Activated T-helper 1 cell treated with anti-CD3 and anti-CD28 coated beads, Interleukin-12 subunit alpha, Interleukin-12 subunit beta, Interleukin-2, Interleukin-4 antibody, amounts not matched to agents 30 ng/mL and 10 ng/mL and 1 ng/mL, durations not matched to agents 14 hours and 24 hours and 36 hours (primary cell): ENCODE results near the gene CYP1A1. TPM values are rescaled to one million over a fixed set of nuclear protein-coding genes. Genes with fewer than 3 reads are reported as not detected.
"Not testable (repeated sequence)": the region's sequence is repeated elsewhere in the genome, so short reads cannot be mapped to it uniquely, and the experiment has no call there.

ENCODE experiments used
- DNase-seq: peaks from one replicate; pipeline ENCODE4 v3.0.0; 2021; ENCODE audit warnings: low spot score
- H3K27ac Mint-ChIP-seq: one replicate; pipeline ENCODE4 v1.8.0; 2021; ENCODE audit warnings: mild to moderate bottlenecking, mixed read lengths
- H3K27me3 Mint-ChIP-seq: one replicate; pipeline ENCODE4 v1.8.0; 2022; ENCODE audit warnings: mild to moderate bottlenecking, moderate library complexity, mixed read lengths; ENCODE audit not compliant: insufficient read depth
- H3K36me3 Mint-ChIP-seq: one replicate; pipeline ENCODE4 v1.8.0; 2021; ENCODE audit warnings: low read depth, mixed read lengths
- H3K4me1 Mint-ChIP-seq: one replicate; pipeline ENCODE4 v1.8.0; 2021; ENCODE audit warnings: low read depth, mixed read lengths
- H3K4me3 Mint-ChIP-seq: one replicate; pipeline ENCODE4 v1.8.0; 2021; ENCODE audit warnings: mild to moderate bottlenecking, moderate library complexity, mixed read lengths
- H3K9me3 Mint-ChIP-seq: one replicate; pipeline ENCODE4 v1.8.0; 2021; ENCODE audit warnings: mixed read lengths
- intact Hi-C: fragments of 100-400 bp; cut with micrococcal nuclease; formaldehyde crosslinking; loops from one replicate; pipeline ENCODE4 v1.15.1; 2024
- total RNA-seq: library from RNA; stranded (reverse); gene quantifications from 2 replicates; pipeline ENCODE4 v1.2.3, GENCODE V29; 2022

CYP1A1 gene
- total RNA-seq, 1 donor from 2014 or later: 0.29 TPM

- Mint-ChIP-seq H3K4me3 (no peak overlapping the region), H3K36me3 (no peaks in the 10 kb centered on the region), H3K27me3 (peaks cover 4% of the 10 kb centered on the region), H3K27ac (no peak overlapping the region), H3K4me1 (no peaks in the 10 kb centered on the region), H3K9me3 (no peaks in the 10 kb centered on the region)
- intact Hi-C loops: no loop called here
- DNase-seq: no peak
Measured at GRCh38 chr15:74754593-74755215, 29.4 kb upstream of the CYP1A1 start.

- no peak for DNase-seq
- H3K4me3 Mint-ChIP-seq: no peak overlapping the region
- no peak overlapping the region for H3K27ac Mint-ChIP-seq
- intact Hi-C loops: no loop called here
- H3K36me3 Mint-ChIP-seq: no peaks in the 10 kb centered on the region
- no peaks in the 10 kb centered on the region for H3K27me3 Mint-ChIP-seq
- H3K4me1 Mint-ChIP-seq: no peaks in the 10 kb centered on the region
- no peaks in the 10 kb centered on the region for H3K9me3 Mint-ChIP-seq
Measured at GRCh38 chr15:74752531-74752930, 27.2 kb upstream of the CYP1A1 start.

- no peaks in the 10 kb centered on the region for H3K36me3 Mint-ChIP-seq
- intact Hi-C loops: no loop called here
- H3K4me3 Mint-ChIP-seq: no peak overlapping the region
- no peaks in the 10 kb centered on the region for H3K9me3 Mint-ChIP-seq
- no peak overlapping the region for H3K27ac Mint-ChIP-seq
- H3K27me3 Mint-ChIP-seq: peaks cover 2% of the 10 kb centered on the region
- H3K4me1 Mint-ChIP-seq: no peaks in the 10 kb centered on the region
- no peak for DNase-seq
Measured at GRCh38 chr15:74752011-74752410, 26.7 kb upstream of the CYP1A1 start.

- Mint-ChIP-seq H3K9me3 (no peaks in the 10 kb centered on the region), H3K4me3 (no peak overlapping the region), H3K4me1 (no peaks in the 10 kb centered on the region), H3K27ac (no peak overlapping the region), H3K36me3 (no peaks in the 10 kb centered on the region), H3K27me3 (peaks cover 4% of the 10 kb centered on the region)
- no peak for DNase-seq
- intact Hi-C loops: no loop called here
Measured at GRCh38 chr15:74750751-74751150, 25.4 kb upstream of the CYP1A1 start.

GRCh38 chr15:74749832-74750231 is 24.5 kb upstream of the CYP1A1 start:
- Mint-ChIP-seq H3K4me3 (no peak overlapping the region), H3K4me1 (no peaks in the 10 kb centered on the region), H3K9me3 (no peaks in the 10 kb centered on the region), H3K27me3 (peaks cover 4% of the 10 kb centered on the region), H3K36me3 (no peaks in the 10 kb centered on the region), H3K27ac (no peak overlapping the region)
- intact Hi-C loops: no loop called here
- DNase-seq: no peak

GRCh38 chr15:74748322-74748946 is 23.1 kb upstream of the CYP1A1 start, which contains the start of gene CYP1A2:
Gene CYP1A2, plus strand, starts transcription at chr15:74748845. Its CDS starts 894 bp downstream, at chr15:74749739.
- H3K4me1 Mint-ChIP-seq: no peaks in the 10 kb centered on the region
- DNase-seq: no peak
- H3K27ac Mint-ChIP-seq: no peak within 1 kb of the TSS
- intact Hi-C loops: no loop called here
- no peaks in the 10 kb centered on the region for H3K36me3 Mint-ChIP-seq
- no peak within 1 kb of the TSS for H3K4me3 Mint-ChIP-seq
- H3K27me3 Mint-ChIP-seq: peaks cover 4% of the 10 kb centered on the region
- H3K9me3 Mint-ChIP-seq: no peaks in the 10 kb centered on the region

GRCh38 chr15:74746389-74746788 is 21.1 kb upstream of the CYP1A1 start:
- intact Hi-C loops: no loop called here
- H3K27me3 Mint-ChIP-seq: peaks cover 4% of the 10 kb centered on the region
- H3K4me1 Mint-ChIP-seq: no peaks in the 10 kb centered on the region
- DNase-seq: no peak
- H3K36me3 Mint-ChIP-seq: no peaks in the 10 kb centered on the region
- peaks cover 7% of the 10 kb centered on the region for H3K9me3 Mint-ChIP-seq
- no peak overlapping the region for H3K4me3 Mint-ChIP-seq
- H3K27ac Mint-ChIP-seq: no peak overlapping the region

GRCh38 chr15:74742422-74742821 is 17.1 kb upstream of the CYP1A1 start:
- DNase-seq: no peak
- Mint-ChIP-seq H3K4me1 (peaks cover 6% of the 10 kb centered on the region), H3K27ac (no peak overlapping the region), H3K36me3 (no peaks in the 10 kb centered on the region), H3K27me3 (peaks cover 4% of the 10 kb centered on the region), H3K9me3 (peaks cover 15% of the 10 kb centered on the region), H3K4me3 (no peak overlapping the region)
- intact Hi-C loops: no loop called here

GRCh38 chr15:74738239-74738638 is 12.9 kb upstream of the CYP1A1 start:
- H3K4me1 Mint-ChIP-seq, H3K36me3 Mint-ChIP-seq, DNase-seq, H3K4me3 Mint-ChIP-seq, H3K27ac Mint-ChIP-seq, H3K27me3 Mint-ChIP-seq, intact Hi-C loops: not testable (repeated sequence)
- peaks cover 19% of the 10 kb centered on the region for H3K9me3 Mint-ChIP-seq

GRCh38 chr15:74735305-74735704 is 10.0 kb upstream of the CYP1A1 start:
- intact Hi-C loops: no loop called here
- H3K9me3 Mint-ChIP-seq: peaks cover 12% of the 10 kb centered on the region

GRCh38 chr15:74733269-74733668 is 7.9 kb upstream of the CYP1A1 start:
- no peak for DNase-seq
- intact Hi-C loops: no loop called here
- no peak overlapping the region for H3K27ac Mint-ChIP-seq
- peaks cover 6% of the 10 kb centered on the region for H3K27me3 Mint-ChIP-seq
- H3K4me1 Mint-ChIP-seq: peaks cover 5% of the 10 kb centered on the region
- no peaks in the 10 kb centered on the region for H3K36me3 Mint-ChIP-seq
- no peak overlapping the region for H3K4me3 Mint-ChIP-seq
- H3K9me3 Mint-ChIP-seq: peaks cover 11% of the 10 kb centered on the region

More at GRCh38 chr15:74735305-74735704, 10.0 kb upstream of the CYP1A1 start:
- Mint-ChIP-seq H3K27me3 (peaks cover 6% of the 10 kb centered on the region), H3K4me1 (peaks cover 6% of the 10 kb centered on the region), H3K27ac (no peak overlapping the region), H3K4me3 (no peak overlapping the region), H3K36me3 (no peaks in the 10 kb centered on the region)
- no peak for DNase-seq

- intact Hi-C loops: no loop called here
- H3K4me3 Mint-ChIP-seq: no peak overlapping the region
- peaks cover 6% of the 10 kb centered on the region for H3K27me3 Mint-ChIP-seq
- H3K9me3 Mint-ChIP-seq: peaks cover 7% of the 10 kb centered on the region
- H3K4me1 Mint-ChIP-seq: peaks cover under 1% of the 10 kb centered on the region
- no peak overlapping the region for H3K27ac Mint-ChIP-seq
- DNase-seq: no peak
- H3K36me3 Mint-ChIP-seq: no peaks in the 10 kb centered on the region
Measured at GRCh38 chr15:74732846-74733245, 7.5 kb upstream of the CYP1A1 start.

GRCh38 chr15:74730619-74731316 is 5.4 kb upstream of the CYP1A1 start:
- Mint-ChIP-seq H3K27ac (no peak overlapping the region), H3K9me3 (no peaks in the 10 kb centered on the region), H3K4me3 (no peak overlapping the region), H3K4me1 (peaks cover 7% of the 10 kb centered on the region), H3K27me3 (peaks cover 11% of the 10 kb centered on the region), H3K36me3 (no peaks in the 10 kb centered on the region)
- no peak for DNase-seq
- intact Hi-C loops: no loop called here
